Effector memory CD8-positive, alpha-beta T cell (primary cell): ENCODE measurements around the gene OSBPL10.
"Not testable (repeated sequence)": the region's sequence is repeated elsewhere in the genome, so short reads cannot be mapped to it uniquely, and the experiment has no call there.

Source experiments
- ATAC-seq: fragments of 150-1000 bp; cut with Tn5 transposase; replicated peaks from 2 replicates; pipeline ENCODE4 v1.10.0; 2021; ENCODE audit warnings: mild to moderate bottlenecking, moderate library complexity
- DNase-seq, 3 experiments: peaks; one replicate each; pipeline ENCODE4 v3.0.0; 2021
- H3K27ac Mint-ChIP-seq, 2 donors: one replicate each; pipeline ENCODE4 v1.8.0; 2022; ENCODE audit warnings: mild to moderate bottlenecking in 2 of 2, mixed read lengths in 2 of 2, moderate library complexity in 2 of 2
- H3K27me3 Mint-ChIP-seq, 2 donors: one replicate each; pipeline ENCODE4 v1.8.0; 2022; ENCODE audit warnings: mixed read lengths in 2 of 2
- H3K36me3 Mint-ChIP-seq: one replicate; pipeline ENCODE4 v1.8.0; 2022; ENCODE audit warnings: mild to moderate bottlenecking, moderate library complexity, mixed read lengths; ENCODE audit not compliant: insufficient read depth
- H3K4me1 Mint-ChIP-seq, 2 donors: one replicate each; pipeline ENCODE4 v1.8.0; 2022; ENCODE audit warnings: low read depth in 2 of 2, mixed read lengths in 2 of 2
- H3K4me3 Mint-ChIP-seq, 2 donors: one replicate each; pipeline ENCODE4 v1.8.0; 2022; ENCODE audit warnings: mild to moderate bottlenecking in 2 of 2, mixed read lengths in 2 of 2, moderate library complexity in 2 of 2
- H3K9me3 Mint-ChIP-seq, 2 donors: one replicate each; pipeline ENCODE4 v1.8.0; 2022; ENCODE audit warnings: mixed read lengths in 2 of 2

OSBPL10 gene

GRCh38 chr3:31690771-31691170 is 290.3 kb downstream of the OSBPL10 start:
- H3K36me3 Mint-ChIP-seq = no peaks in the 10 kb centered on the region
- no peaks in the 10 kb centered on the region for H3K4me1 Mint-ChIP-seq
- ATAC-seq (no peak), DNase-seq (no peak)
- peaks cover 3 to 4% of the 10 kb centered on the region in 2 donors for H3K27me3 Mint-ChIP-seq
- no peak overlapping the region for H3K27ac Mint-ChIP-seq
- H3K4me3 Mint-ChIP-seq = no peak overlapping the region
- peaks cover 0 to 7% of the 10 kb centered on the region in 2 donors for H3K9me3 Mint-ChIP-seq

GRCh38 chr3:31689523-31689922 is 291.5 kb downstream of the OSBPL10 start:
- H3K36me3 Mint-ChIP-seq, H3K4me3 Mint-ChIP-seq, H3K27me3 Mint-ChIP-seq, DNase-seq, H3K9me3 Mint-ChIP-seq, ATAC-seq, H3K27ac Mint-ChIP-seq, H3K4me1 Mint-ChIP-seq: not testable (repeated sequence)

- H3K27ac Mint-ChIP-seq = no peak overlapping the region
- H3K27me3 Mint-ChIP-seq = peaks cover 13 to 15% of the 10 kb centered on the region in 2 donors
- H3K4me3 Mint-ChIP-seq = no peak overlapping the region
- no peaks in the 10 kb centered on the region for H3K36me3 Mint-ChIP-seq
- no peak for DNase-seq
- no peaks in the 10 kb centered on the region for H3K4me1 Mint-ChIP-seq
- ATAC-seq = no peak
- peaks cover 0 to 7% of the 10 kb centered on the region in 2 donors for H3K9me3 Mint-ChIP-seq
Measured at GRCh38 chr3:31688984-31689383, 292.1 kb downstream of the OSBPL10 start.

GRCh38 chr3:31687020-31687802 is 293.9 kb downstream of the OSBPL10 start:
- no peaks in the 10 kb centered on the region for H3K36me3 Mint-ChIP-seq
- no peaks in the 10 kb centered on the region for H3K4me1 Mint-ChIP-seq
- no peak overlapping the region for H3K4me3 Mint-ChIP-seq
- ATAC-seq = no peak
- no peak for DNase-seq
- H3K27ac Mint-ChIP-seq = no peak overlapping the region
- peaks cover 26 to 29% of the 10 kb centered on the region in 2 donors for H3K27me3 Mint-ChIP-seq
- H3K9me3 Mint-ChIP-seq = peaks cover 0 to 7% of the 10 kb centered on the region in 2 donors

- Mint-ChIP-seq H3K9me3 (no peaks in the 10 kb centered on the region), H3K36me3 (no peaks in the 10 kb centered on the region), H3K4me3 (no peak overlapping the region), H3K27ac (no peak overlapping the region), H3K27me3 (peaks cover 19 to 27% of the 10 kb centered on the region in 2 donors), H3K4me1 (no peaks in the 10 kb centered on the region)
- DNase-seq (no peak), ATAC-seq (no peak)
Measured at GRCh38 chr3:31680072-31680870, 300.8 kb downstream of the OSBPL10 start.

GRCh38 chr3:31676556-31676955 is 304.5 kb downstream of the OSBPL10 start:
- no peak overlapping the region for H3K27ac Mint-ChIP-seq
- no peaks in the 10 kb centered on the region for H3K4me1 Mint-ChIP-seq
- ATAC-seq (no peak), DNase-seq (no peak)
- H3K36me3 Mint-ChIP-seq = no peaks in the 10 kb centered on the region
- no peaks in the 10 kb centered on the region for H3K9me3 Mint-ChIP-seq
- no peak overlapping the region for H3K4me3 Mint-ChIP-seq
- H3K27me3 Mint-ChIP-seq = no peaks in the 10 kb centered on the region

- no peak overlapping the region for H3K27ac Mint-ChIP-seq
- DNase-seq = no peak
- peaks cover 0 to 15% of the 10 kb centered on the region in 2 donors for H3K27me3 Mint-ChIP-seq
- no peaks in the 10 kb centered on the region for H3K4me1 Mint-ChIP-seq
- no peak overlapping the region for H3K4me3 Mint-ChIP-seq
- H3K9me3 Mint-ChIP-seq = no peaks in the 10 kb centered on the region
- ATAC-seq = no peak
- H3K36me3 Mint-ChIP-seq = no peaks in the 10 kb centered on the region
Measured at GRCh38 chr3:31673950-31674349, 307.1 kb downstream of the OSBPL10 start.

GRCh38 chr3:31671976-31672375 is 309.1 kb downstream of the OSBPL10 start:
- Mint-ChIP-seq H3K4me3 (no peak overlapping the region), H3K27me3 (peaks cover 0 to 15% of the 10 kb centered on the region in 2 donors), H3K9me3 (no peaks in the 10 kb centered on the region), H3K36me3 (no peaks in the 10 kb centered on the region), H3K27ac (no peak overlapping the region), H3K4me1 (no peaks in the 10 kb centered on the region)
- ATAC-seq (no peak), DNase-seq (no peak)

- peaks cover 0 to 15% of the 10 kb centered on the region in 2 donors for H3K27me3 Mint-ChIP-seq
- ATAC-seq (no peak), DNase-seq (no peak)
- no peaks in the 10 kb centered on the region for H3K36me3 Mint-ChIP-seq
- H3K4me3 Mint-ChIP-seq = no peak overlapping the region
- H3K4me1 Mint-ChIP-seq = no peaks in the 10 kb centered on the region
- no peak overlapping the region for H3K27ac Mint-ChIP-seq
- H3K9me3 Mint-ChIP-seq = no peaks in the 10 kb centered on the region
Measured at GRCh38 chr3:31671451-31671850, 309.6 kb downstream of the OSBPL10 start.

GRCh38 chr3:31670722-31671121 is 310.3 kb downstream of the OSBPL10 start:
- ATAC-seq (no peak), DNase-seq (no peak)
- no peaks in the 10 kb centered on the region for H3K9me3 Mint-ChIP-seq
- H3K27ac Mint-ChIP-seq = no peak overlapping the region
- H3K4me3 Mint-ChIP-seq = no peak overlapping the region
- H3K27me3 Mint-ChIP-seq = peaks cover 3 to 20% of the 10 kb centered on the region in 2 donors
- H3K4me1 Mint-ChIP-seq = no peaks in the 10 kb centered on the region
- H3K36me3 Mint-ChIP-seq = no peaks in the 10 kb centered on the region

- DNase-seq = no peak
- H3K4me3 Mint-ChIP-seq = no peak overlapping the region
- ATAC-seq = no peak
- H3K9me3 Mint-ChIP-seq = no peaks in the 10 kb centered on the region
- no peaks in the 10 kb centered on the region for H3K4me1 Mint-ChIP-seq
- peaks cover 9 to 26% of the 10 kb centered on the region in 2 donors for H3K27me3 Mint-ChIP-seq
- H3K27ac Mint-ChIP-seq = no peak overlapping the region
- H3K36me3 Mint-ChIP-seq = no peaks in the 10 kb centered on the region
Measured at GRCh38 chr3:31670136-31670535, 310.9 kb downstream of the OSBPL10 start.

- H3K4me3 Mint-ChIP-seq = no peak overlapping the region
- no peak for DNase-seq
- H3K4me1 Mint-ChIP-seq = no peaks in the 10 kb centered on the region
- H3K27ac Mint-ChIP-seq = no peak overlapping the region
- no peaks in the 10 kb centered on the region for H3K36me3 Mint-ChIP-seq
- no peak for ATAC-seq
- no peaks in the 10 kb centered on the region for H3K9me3 Mint-ChIP-seq
- peaks cover 18 to 40% of the 10 kb centered on the region in 2 donors for H3K27me3 Mint-ChIP-seq
Measured at GRCh38 chr3:31668242-31668641, 312.8 kb downstream of the OSBPL10 start.

- no peak overlapping the region for H3K27ac Mint-ChIP-seq
- H3K9me3 Mint-ChIP-seq = no peaks in the 10 kb centered on the region
Measured at GRCh38 chr3:31667582-31667981, 313.5 kb downstream of the OSBPL10 start.

GRCh38 chr3:31664031-31664430 is 317.0 kb downstream of the OSBPL10 start:
- H3K9me3 Mint-ChIP-seq = no peaks in the 10 kb centered on the region
- H3K4me3 Mint-ChIP-seq = no peak overlapping the region
- DNase-seq (no peak), ATAC-seq (no peak)
- H3K27me3 Mint-ChIP-seq = peaks cover 21 to 29% of the 10 kb centered on the region in 2 donors
- no peaks in the 10 kb centered on the region for H3K4me1 Mint-ChIP-seq
- no peak overlapping the region for H3K27ac Mint-ChIP-seq
- H3K36me3 Mint-ChIP-seq = no peaks in the 10 kb centered on the region

More at GRCh38 chr3:31667582-31667981, 313.5 kb downstream of the OSBPL10 start:
- peaks cover 21 to 44% of the 10 kb centered on the region in 2 donors for H3K27me3 Mint-ChIP-seq
- no peak for DNase-seq
- H3K4me3 Mint-ChIP-seq = no peak overlapping the region
- no peaks in the 10 kb centered on the region for H3K4me1 Mint-ChIP-seq
- H3K36me3 Mint-ChIP-seq = no peaks in the 10 kb centered on the region
- no peak for ATAC-seq
